Stomach (tissue), 4 donors: ENCODE results near the gene ALK.

Experiments
- CTCF ChIP-seq, 7 experiments: fragments of 450-650 bp in 4 of 7; fragments of 200-600 bp in 3 of 7; sonication (generic) in 3 of 7; IDR thresholded peaks; one replicate each; pipeline ENCODE4 v1.5.1; 2016 to 2019; ENCODE audit warnings: antibody characterized with exemption in 7 of 7, control low read depth in 2 of 7, mild to moderate bottlenecking in 1 of 7
- EP300 ChIP-seq: sonication (generic); formaldehyde crosslinking; IDR thresholded peaks from one replicate; pipeline ENCODE4 v1.6.1; 2017; ENCODE audit warnings: antibody characterized with exemption

GRCh38 chr2:29910465-29910864 lies 10.9 kb downstream of the ALK start:
- TF ChIP-seq CTCF (IDR thresholded peaks at IDR 0.05) (no peak), EP300 (no peak)
